ENCODE data around the gene MTCL1. TPM values are rescaled to one million over a fixed set of nuclear protein-coding genes. Genes with fewer than 3 reads are reported as not detected.

MTCL1 gene
- total and polyA plus RNA-seq, 4 donors, result 1.3 to 12.4 (median 3.7) TPM

DNA sequence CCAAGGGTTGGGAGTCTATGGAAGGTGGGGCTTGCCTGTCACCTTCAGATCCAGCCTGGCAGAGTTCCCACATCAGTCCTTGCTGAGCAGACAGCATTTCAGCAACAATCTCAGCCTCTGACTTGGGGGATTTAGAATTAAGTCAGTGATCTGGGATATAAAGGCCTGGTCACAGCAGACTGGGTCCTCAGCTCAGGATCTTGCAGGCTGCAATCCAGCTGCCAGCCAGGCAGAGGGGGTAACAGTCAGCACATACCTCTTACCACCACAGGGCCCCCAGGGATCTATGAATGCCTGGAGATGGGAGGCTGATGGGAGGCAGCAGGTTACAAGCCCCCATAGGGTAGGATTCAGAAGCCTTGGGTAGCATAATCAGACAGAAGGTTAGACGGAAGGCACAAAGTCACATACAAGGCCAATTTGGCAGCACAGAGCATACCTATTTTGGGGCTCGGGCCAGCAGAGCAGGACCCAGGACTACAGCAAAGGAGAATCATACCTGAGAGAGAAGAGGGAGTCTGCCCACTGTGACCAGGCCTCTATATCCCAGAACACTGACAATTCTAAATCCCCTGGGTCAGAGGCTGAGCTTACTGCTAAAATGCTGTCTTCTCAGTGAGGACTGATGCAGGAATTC is 163.5 kb downstream of the MTCL1 start:
- DNase-seq (no peak), ATAC-seq (ENCODE audit: insufficient read depth, low FRiP score) (no peak)
- WGBS, 2 donors, result 97 to 98% methylated on average over 2 of the region's 2 CpGs
- Histone ChIP-seq H3K27ac (ENCODE audit: low read depth in 1 of 2, low read length in 1 of 2) (no peak overlapping the region), H3K4me3 (no peak overlapping the region), H3K36me3 (ENCODE audit: control insufficient read depth in 4 of 4, insufficient read depth in 4 of 4, low read length in 4 of 4) (no peaks in the 10 kb centered on the region), H3K27me3 (ENCODE audit: control insufficient read depth in 3 of 3, insufficient read depth in 3 of 3, low read length in 2 of 3) (no peaks in the 10 kb centered on the region), H3K4me1 (ENCODE audit: control insufficient read depth in 5 of 5, insufficient read depth in 5 of 5, low read length in 5 of 5) (no peaks in the 10 kb centered on the region), H3K9me3 (ENCODE audit: control insufficient read depth in 4 of 4, insufficient read depth in 3 of 4, low read length in 3 of 4) (peaks cover 0 to 3% (median 0%) of the 10 kb centered on the region in 4 donors), H3K9ac (ENCODE audit: insufficient read depth in 1 of 2, low read length in 2 of 2) (no peak overlapping the region)
- TF ChIP-seq, protein P1, sequence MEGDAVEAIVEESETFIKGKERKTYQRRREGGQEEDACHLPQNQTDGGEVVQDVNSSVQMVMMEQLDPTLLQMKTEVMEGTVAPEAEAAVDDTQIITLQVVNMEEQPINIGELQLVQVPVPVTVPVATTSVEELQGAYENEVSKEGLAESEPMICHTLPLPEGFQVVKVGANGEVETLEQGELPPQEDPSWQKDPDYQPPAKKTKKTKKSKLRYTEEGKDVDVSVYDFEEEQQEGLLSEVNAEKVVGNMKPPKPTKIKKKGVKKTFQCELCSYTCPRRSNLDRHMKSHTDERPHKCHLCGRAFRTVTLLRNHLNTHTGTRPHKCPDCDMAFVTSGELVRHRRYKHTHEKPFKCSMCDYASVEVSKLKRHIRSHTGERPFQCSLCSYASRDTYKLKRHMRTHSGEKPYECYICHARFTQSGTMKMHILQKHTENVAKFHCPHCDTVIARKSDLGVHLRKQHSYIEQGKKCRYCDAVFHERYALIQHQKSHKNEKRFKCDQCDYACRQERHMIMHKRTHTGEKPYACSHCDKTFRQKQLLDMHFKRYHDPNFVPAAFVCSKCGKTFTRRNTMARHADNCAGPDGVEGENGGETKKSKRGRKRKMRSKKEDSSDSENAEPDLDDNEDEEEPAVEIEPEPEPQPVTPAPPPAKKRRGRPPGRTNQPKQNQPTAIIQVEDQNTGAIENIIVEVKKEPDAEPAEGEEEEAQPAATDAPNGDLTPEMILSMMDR (IDR thresholded peaks at IDR 0.05; ENCODE audit: control extremely low read depth, extremely low read depth), result no peak

DNA sequence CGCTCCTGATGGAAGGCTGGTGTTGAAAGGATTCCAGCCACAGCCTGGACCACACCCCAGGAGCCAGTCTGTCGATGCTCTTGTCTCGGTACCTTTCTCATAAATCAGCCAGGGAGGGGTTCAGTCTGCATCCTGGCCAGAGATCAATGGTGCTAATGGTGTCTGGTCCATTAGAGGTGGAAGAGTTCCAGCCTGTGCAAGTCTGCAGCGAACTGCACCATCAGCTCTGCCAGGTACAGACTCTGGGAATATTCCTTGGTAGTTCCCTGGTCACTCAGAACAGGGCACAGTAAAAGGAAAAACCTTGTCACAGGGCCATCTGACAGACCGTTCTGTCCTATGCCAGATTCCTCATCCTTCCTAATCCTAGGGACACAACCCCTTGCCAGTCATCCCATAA is 164.3 kb downstream of the MTCL1 start:
- DNase-seq (no peak), ATAC-seq (ENCODE audit: insufficient read depth, low FRiP score) (no peak)
- Histone ChIP-seq H3K4me3 (no peak overlapping the region), H3K27me3 (ENCODE audit: control insufficient read depth in 3 of 3, insufficient read depth in 3 of 3, low read length in 2 of 3) (no peaks in the 10 kb centered on the region), H3K36me3 (ENCODE audit: control insufficient read depth in 4 of 4, insufficient read depth in 4 of 4, low read length in 4 of 4) (no peaks in the 10 kb centered on the region), H3K27ac (ENCODE audit: low read depth in 1 of 2, low read length in 1 of 2) (no peak overlapping the region), H3K4me1 (ENCODE audit: control insufficient read depth in 5 of 5, insufficient read depth in 5 of 5, low read length in 5 of 5) (no peaks in the 10 kb centered on the region), H3K9me3 (ENCODE audit: control insufficient read depth in 4 of 4, insufficient read depth in 3 of 4, low read length in 3 of 4) (peaks cover 0 to 3% (median 0%) of the 10 kb centered on the region in 4 donors), H3K9ac (ENCODE audit: insufficient read depth in 1 of 2, low read length in 2 of 2) (no peak overlapping the region)
- WGBS, 2 donors, result 88 to 95% methylated on average over 5 of the region's 5 CpGs
- TF ChIP-seq, protein P1 (IDR thresholded peaks at IDR 0.05; ENCODE audit: control extremely low read depth, extremely low read depth), result no peak

DNA sequence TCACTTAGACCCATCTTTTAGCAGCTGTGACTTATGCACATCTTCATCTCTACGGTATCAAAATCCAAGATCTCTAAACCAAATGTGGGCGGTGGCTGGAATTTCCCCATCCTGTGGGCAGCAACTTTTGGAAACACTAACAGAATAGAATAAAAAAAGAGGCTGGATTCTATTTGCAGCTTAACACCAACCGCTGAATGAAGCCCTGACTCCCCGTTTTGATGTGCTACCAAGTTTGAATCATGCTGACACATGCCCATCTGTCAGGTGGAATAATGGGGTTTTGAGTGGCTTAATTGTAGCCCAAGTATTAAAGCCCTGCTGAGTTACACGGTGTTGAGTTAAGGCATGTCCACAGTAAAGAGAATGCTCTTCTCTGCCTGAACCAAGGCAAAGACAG is 165.2 kb downstream of the MTCL1 start:
- no peaks in the 10 kb centered on the region for H3K27me3 ChIP-seq (ENCODE audit: control insufficient read depth in 3 of 3, insufficient read depth in 3 of 3, low read length in 2 of 3)
- TF ChIP-seq, protein P1 (IDR thresholded peaks at IDR 0.05; ENCODE audit: control extremely low read depth, extremely low read depth), result no peak
- no peak overlapping the region for H3K27ac ChIP-seq (ENCODE audit: low read depth in 1 of 2, low read length in 1 of 2)
- 78 to 89% methylated on average over 5 of the region's 5 CpGs for WGBS, 2 donors
- H3K4me1 ChIP-seq (ENCODE audit: control insufficient read depth in 5 of 5, insufficient read depth in 5 of 5, low read length in 5 of 5), result no peaks in the 10 kb centered on the region
- H3K36me3 ChIP-seq (ENCODE audit: control insufficient read depth in 4 of 4, insufficient read depth in 4 of 4, low read length in 4 of 4), result no peaks in the 10 kb centered on the region
- DNase-seq, result no peak
- H3K9ac ChIP-seq (ENCODE audit: insufficient read depth in 1 of 2, low read length in 2 of 2), result no peak overlapping the region
- H3K4me3 ChIP-seq, result no peak overlapping the region
- H3K9me3 ChIP-seq (ENCODE audit: control insufficient read depth in 4 of 4, insufficient read depth in 3 of 4, low read length in 3 of 4), result peaks cover 0 to 3% (median 0%) of the 10 kb centered on the region in 4 donors
- ATAC-seq (ENCODE audit: insufficient read depth, low FRiP score), result no peak

DNA sequence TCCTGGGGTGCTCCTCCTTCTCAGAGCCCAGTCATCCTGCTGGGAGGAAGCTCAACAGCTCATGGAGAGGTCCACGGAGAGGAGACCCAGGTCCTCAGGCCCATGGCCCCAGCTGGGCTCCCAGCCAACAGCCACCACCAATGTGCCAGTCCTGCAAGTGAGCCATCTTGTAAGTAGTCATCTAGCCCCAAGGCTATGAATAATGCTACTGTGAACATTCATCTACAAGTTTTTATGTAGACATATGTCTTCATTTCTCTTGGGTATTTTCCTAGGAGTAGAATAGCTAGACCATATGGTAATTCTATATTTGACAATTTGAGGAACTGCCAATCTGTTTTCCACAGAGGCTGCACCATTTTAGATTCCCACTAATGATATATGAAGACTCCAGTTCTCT is 166.1 kb downstream of the MTCL1 start:
- Histone ChIP-seq H3K9me3 (ENCODE audit: control insufficient read depth in 4 of 4, insufficient read depth in 3 of 4, low read length in 3 of 4) (peaks cover 0 to 3% (median 0%) of the 10 kb centered on the region in 4 donors), H3K4me1 (ENCODE audit: control insufficient read depth in 5 of 5, insufficient read depth in 5 of 5, low read length in 5 of 5) (no peaks in the 10 kb centered on the region), H3K9ac (ENCODE audit: insufficient read depth in 1 of 2, low read length in 2 of 2) (no peak overlapping the region), H3K27ac (ENCODE audit: low read depth in 1 of 2, low read length in 1 of 2) (no peak overlapping the region), H3K36me3 (ENCODE audit: control insufficient read depth in 4 of 4, insufficient read depth in 4 of 4, low read length in 4 of 4) (no peaks in the 10 kb centered on the region), H3K4me3 (no peak overlapping the region), H3K27me3 (ENCODE audit: control insufficient read depth in 3 of 3, insufficient read depth in 3 of 3, low read length in 2 of 3) (no peaks in the 10 kb centered on the region)
- 62 to 90% methylated on average over 1 of the region's 1 CpG for WGBS, 2 donors
- no peak for DNase-seq
- TF ChIP-seq, protein P1 (IDR thresholded peaks at IDR 0.05; ENCODE audit: control extremely low read depth, extremely low read depth), result no peak
- ATAC-seq (ENCODE audit: insufficient read depth, low FRiP score), result no peak

All from lung (tissue), 12 donors.